GM18909 (cell line): Measurements from ENCODE around the gene NELFA.

ENCODE experiments used
- ATAC-seq: cut with Tn5 transposase; IDR thresholded peaks from one replicate; pipeline ENCODE4 v1.9.1; 2021; ENCODE audit warnings: mild to moderate bottlenecking; ENCODE audit not compliant: unreplicated experiment, poor library complexity

NELFA gene

GRCh38 chr4:1971456-1972200, 37.1 kb downstream of the NELFA start:
- no peak for ATAC-seq

GRCh38 chr4:1970926-1971325, 37.8 kb downstream of the NELFA start:
- no peak for ATAC-seq

GRCh38 chr4:1969928-1970723, 38.6 kb downstream of the NELFA start:
- ATAC-seq = no peak

GRCh38 chr4:1968686-1969295, 40.0 kb downstream of the NELFA start:
- ATAC-seq = no peak

- no peak for ATAC-seq
Measured at GRCh38 chr4:1967512-1968149, 41.1 kb downstream of the NELFA start.

GRCh38 chr4:1964971-1965370, 43.8 kb downstream of the NELFA start:
- ATAC-seq = no peak

- no peak for ATAC-seq
Measured at GRCh38 chr4:1964443-1964842, 44.3 kb downstream of the NELFA start.

- no peak for ATAC-seq
Measured at GRCh38 chr4:1962980-1963379, 45.8 kb downstream of the NELFA start.

- no peak for ATAC-seq
Measured at GRCh38 chr4:1961563-1961962, 47.2 kb downstream of the NELFA start.

GRCh38 chr4:1961038-1961437, 47.7 kb downstream of the NELFA start:
- ATAC-seq = no peak

GRCh38 chr4:1960170-1960825, 48.5 kb downstream of the NELFA start:
- ATAC-seq = no peak

- ATAC-seq = no peak
Measured at GRCh38 chr4:1959104-1959384, 49.7 kb downstream of the NELFA start.

- ATAC-seq = no peak
Measured at GRCh38 chr4:1958276-1959103, 50.3 kb downstream of the NELFA start.

- ATAC-seq = no peak
Measured at GRCh38 chr4:1956631-1957030, 52.1 kb downstream of the NELFA start.

- no peak for ATAC-seq
Measured at GRCh38 chr4:1953335-1953734, 55.4 kb downstream of the NELFA start.

GRCh38 chr4:1952719-1953118, 56.1 kb downstream of the NELFA start:
- ATAC-seq = no peak

GRCh38 chr4:1952058-1952700, 56.6 kb downstream of the NELFA start:
- no peak for ATAC-seq

- ATAC-seq = no peak
Measured at GRCh38 chr4:1950369-1950768, 58.4 kb downstream of the NELFA start.

GRCh38 chr4:1948892-1949436, 59.8 kb downstream of the NELFA start:
- ATAC-seq = no peak
